GM13977 (cell line): ENCODE measurements around the gene ALAD.
"Not testable (repeated sequence)": the region's sequence is repeated elsewhere in the genome, so short reads cannot be mapped to it uniquely, and the experiment has no call there.

Experiments used
- DNase-seq: peaks from one replicate; pipeline ENCODE4 v3.0.0; 2012; ENCODE audit warnings: low spot score
- CTCF ChIP-seq: IDR thresholded peaks from 2 replicates; pipeline ENCODE4 v1.5.1; 2012; ENCODE audit warnings: mild to moderate bottlenecking, control low read depth; ENCODE audit not compliant: insufficient read depth; ENCODE audit errors: extremely low read depth, missing control alignments
- in situ Hi-C: fragments of 300-500 bp; cut with MboI; formaldehyde crosslinking; loops from one replicate; pipeline ENCODE4 v1.12.0; 2022; ENCODE audit warnings: low sequenced_read_pairs, low pct_unique_long_range_greater_than_20kb, mixed read lengths, inconsistent platforms; ENCODE audit not compliant: unreplicated experiment

Gene ALAD

GRCh38 chr9:113369855-113370140 is 31.3 kb downstream of the ALAD start:
- in situ Hi-C loops, result no loop called here
- DNase-seq, result no peak
- TF ChIP-seq CTCF, result no peak

GRCh38 chr9:113368982-113369854 is 31.9 kb downstream of the ALAD start:
- no peak for TF ChIP-seq CTCF
- DNase-seq, result no peak
- in situ Hi-C loops, result no loop called here

GRCh38 chr9:113368348-113368981 is 32.6 kb downstream of the ALAD start:
- no peak for DNase-seq
- in situ Hi-C loops, result no loop called here
- no peak for TF ChIP-seq CTCF

GRCh38 chr9:113365652-113366051 is 35.4 kb downstream of the ALAD start:
- in situ Hi-C loops, DNase-seq: not testable (repeated sequence)

- no peak for TF ChIP-seq CTCF
- no peak for DNase-seq
- in situ Hi-C loops, result no loop called here
Observed at GRCh38 chr9:113364951-113365350, 36.1 kb downstream of the ALAD start.

GRCh38 chr9:113363336-113363735 is 37.7 kb downstream of the ALAD start:
- in situ Hi-C loops, result no loop called here
- no peak for TF ChIP-seq CTCF
- DNase-seq, result no peak

GRCh38 chr9:113361304-113362018 is 39.6 kb downstream of the ALAD start:
- DNase-seq, result no peak
- no peak for TF ChIP-seq CTCF

More at GRCh38 chr9:113361304-113362018, 39.6 kb downstream of the ALAD start:
- in situ Hi-C loops, result no loop called here
